ENCODE data around the gene ZSCAN1.
"Not testable (repeated sequence)": the region's sequence is repeated elsewhere in the genome, so short reads cannot be mapped to it uniquely, and the experiment has no call there.

Gene ZSCAN1, protein sequence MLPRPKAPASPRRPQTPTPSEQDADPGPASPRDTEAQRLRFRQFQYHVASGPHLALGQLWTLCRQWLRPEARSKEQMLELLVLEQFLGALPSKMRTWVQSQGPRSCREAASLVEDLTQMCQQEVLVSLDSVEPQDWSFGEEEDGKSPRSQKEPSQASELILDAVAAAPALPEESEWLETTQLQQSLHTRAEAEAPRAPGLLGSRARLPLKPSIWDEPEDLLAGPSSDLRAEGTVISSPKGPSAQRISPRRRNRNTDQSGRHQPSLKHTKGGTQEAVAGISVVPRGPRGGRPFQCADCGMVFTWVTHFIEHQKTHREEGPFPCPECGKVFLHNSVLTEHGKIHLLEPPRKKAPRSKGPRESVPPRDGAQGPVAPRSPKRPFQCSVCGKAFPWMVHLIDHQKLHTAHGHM

DNA sequence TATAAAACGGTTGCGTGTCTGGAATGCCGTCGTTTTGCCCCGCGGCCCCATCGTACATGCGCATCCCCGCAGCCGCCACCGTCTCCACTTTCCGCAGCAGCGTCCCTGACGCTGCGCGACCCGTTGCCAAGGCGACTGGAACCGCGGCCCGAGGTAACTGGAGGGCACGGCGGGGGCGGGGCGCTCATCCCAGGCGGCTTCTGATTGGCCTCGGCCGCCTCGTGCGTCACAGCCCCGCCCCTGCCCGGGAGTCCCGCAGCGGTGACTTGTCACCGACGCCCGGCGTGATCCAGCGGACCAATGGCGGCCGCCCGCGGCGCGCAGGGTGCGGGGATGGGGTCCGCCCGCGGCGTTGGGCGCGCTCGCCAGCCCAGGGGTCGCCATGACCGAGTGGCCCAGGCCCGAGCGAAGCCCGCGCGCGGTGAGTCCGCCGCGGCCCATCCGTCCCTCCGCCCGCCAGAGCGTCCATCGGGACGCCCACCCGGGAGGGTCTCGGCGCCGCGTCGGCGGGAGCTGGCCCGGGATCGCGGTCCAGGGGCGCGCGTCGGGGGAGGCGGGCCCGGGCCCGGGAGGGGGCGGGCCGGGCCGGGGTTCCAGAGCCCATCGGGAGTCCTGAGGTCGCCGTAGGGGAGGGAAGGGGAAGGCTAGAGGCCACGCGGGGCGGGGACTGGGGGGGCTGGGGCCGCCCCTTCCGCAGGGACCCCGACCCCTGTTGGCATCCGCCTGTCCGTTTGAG lies at the start of gene ZSCAN1:
Gene ZSCAN1, plus strand, starts transcription at position 285 of the 736 bp plus-strand sequence. CDS start 3,812 bp downstream, outside the sequence.
- peak; percentile 64 for DNase-seq

DNA sequence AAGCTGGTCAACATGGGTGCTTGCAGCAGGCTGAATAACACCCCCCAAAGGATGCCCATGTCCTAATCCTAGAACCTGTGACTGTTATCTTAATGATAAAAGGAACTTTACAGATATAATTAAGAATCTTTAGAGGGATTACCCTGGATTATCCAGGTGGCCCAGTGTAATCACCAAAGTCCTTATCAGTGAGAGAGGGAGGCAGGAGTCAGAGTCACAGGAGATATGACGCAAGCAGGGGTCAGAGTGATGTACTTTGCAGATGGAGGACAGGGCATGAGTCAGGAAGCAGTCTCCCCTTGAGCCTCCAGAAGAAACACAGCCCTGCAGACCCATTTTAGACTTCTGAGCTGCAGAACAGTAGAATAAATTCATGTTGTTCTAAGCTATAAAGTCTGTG lies 41.0 kb upstream of the ZSCAN1 start:
- DNase-seq, result no peak

DNA sequence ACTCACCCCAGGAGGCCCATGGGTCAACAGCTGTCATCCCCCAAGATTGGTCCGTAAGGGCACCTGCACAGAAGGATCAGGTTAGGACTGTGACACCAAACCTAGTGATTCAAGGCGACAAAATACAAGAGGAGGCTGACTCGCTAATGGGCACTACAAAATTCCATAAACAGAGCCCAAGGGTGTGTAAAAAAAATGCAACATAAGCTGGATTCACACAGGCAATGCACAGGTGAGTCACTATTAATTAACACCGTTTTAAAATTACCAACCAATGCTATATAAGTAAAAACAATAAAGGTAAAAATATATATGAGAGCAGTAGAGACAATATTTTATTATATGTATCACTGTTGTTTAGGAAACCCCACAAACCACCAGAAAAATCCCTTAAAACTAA lies 33.1 kb upstream of the ZSCAN1 start:
- no peak for DNase-seq

DNA sequence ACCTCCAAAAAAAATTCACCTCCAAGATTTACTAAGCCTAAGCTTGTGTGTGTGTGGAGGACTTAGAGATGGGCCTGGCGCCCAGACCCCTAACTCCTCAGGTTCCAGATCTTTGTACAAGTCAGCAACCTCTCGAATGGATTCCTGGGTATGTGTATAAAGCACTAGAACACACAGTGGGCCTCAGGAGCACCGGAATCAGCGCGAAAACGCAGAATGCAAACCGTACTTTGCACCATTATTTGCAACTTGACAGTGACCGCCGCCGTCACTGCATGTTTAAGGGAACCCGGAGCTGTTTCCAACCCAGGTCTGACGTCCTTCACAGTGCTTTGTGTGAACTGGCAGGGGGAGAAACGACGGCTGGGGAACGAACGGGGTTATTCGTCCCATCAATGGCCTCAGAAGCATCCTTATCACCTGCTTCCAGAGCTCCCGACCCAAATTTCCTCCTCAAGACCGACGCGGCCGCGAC lies 31.9 kb upstream of the ZSCAN1 start:
- DNase-seq, result no peak

DNA sequence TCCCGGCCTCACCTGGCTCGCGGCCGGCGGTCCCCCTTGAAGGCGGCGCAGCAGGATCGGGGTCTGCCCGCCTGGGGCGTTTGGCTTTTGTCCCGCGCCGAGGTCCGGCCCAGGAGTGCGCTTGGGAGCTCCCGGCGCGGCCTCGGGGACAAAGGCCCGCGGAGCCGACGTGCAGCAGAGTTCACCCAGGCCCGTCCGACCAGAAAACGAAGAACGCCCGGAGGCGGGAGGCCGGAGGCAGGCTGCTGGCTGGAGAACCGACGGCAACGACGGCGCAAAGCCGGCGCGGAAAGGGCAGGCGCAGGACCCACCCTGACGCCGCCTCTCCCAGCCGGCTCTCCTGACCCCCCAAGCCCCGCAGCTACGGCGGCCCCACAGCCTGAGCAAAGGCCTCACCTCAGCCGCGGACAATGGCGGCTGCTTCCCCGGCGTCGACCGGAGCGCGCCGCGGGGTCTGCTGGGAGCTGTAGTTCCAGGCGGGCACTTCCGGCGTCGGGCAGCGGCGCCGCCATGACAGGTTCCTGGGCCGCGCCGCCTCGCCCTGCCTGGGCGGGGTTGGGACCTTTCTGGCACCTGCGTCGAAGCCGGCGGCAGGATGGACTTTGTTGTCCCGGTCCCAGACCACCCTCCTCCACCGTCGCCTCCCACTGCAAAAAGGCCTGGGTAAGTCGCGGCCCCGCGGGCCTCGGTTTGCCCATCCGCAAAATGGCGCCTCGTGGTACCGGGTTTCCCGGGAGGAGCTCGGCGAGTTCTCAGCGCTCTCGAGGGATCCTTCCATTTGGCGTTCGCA lies 31.2 kb upstream of the ZSCAN1 start, which contains the start of gene ZNF606:
Gene ZNF606, minus strand, starts transcription at position 437 of the 790 bp plus-strand sequence. CDS start 1,501 bp downstream, outside the sequence.
- DNase-seq, result peak; percentile 94

DNA sequence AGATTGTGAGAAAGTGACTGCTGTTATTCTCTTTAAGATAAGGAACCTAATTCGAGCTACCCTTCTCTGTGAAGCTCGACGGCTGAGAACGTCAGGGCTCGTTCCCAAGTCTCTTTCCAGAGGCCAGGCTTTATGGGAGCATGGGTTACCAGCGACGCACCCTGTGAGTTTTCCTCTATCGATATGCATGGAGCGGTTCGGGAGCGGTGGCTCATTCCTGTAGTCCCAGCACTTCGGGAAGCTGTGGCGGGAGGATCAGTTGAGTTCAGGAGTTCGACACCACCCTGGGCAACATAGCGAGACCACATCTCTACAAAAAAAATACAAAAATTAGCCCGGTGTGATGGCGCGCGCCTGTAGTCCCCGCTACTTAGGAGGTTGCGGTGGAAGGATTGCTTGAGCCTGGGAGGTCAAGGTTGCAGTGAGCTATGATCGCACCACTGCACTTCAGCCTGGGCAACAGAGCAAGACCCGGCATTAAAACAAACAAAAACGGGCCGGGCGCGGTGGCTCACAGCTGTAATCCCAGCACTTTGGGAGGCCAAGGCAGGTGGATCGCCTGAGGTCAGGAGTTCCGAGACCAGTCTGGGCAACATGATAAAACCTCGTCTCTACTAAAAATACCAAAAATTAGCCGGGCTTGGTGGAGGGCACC lies 30.5 kb upstream of the ZSCAN1 start:
- DNase-seq, result no peak

DNA sequence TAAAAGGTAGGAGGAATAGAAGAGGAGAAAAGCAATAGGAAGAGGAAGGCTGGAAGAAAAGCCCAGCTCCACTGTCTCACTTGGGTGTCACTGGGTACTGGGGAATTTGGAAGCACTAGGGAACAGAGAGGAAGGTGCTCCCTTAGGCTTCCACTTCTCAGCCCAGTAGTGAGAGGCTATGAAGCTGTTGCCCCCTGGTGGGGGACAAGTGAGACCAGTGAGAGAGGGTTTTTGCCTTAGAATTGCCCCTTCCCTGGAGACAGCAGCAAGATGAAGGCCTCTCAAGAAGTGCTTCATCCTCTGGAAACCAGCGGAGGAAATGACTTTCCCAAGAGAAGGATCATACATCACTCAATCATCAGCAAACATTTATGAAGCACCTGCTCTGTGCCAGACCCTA lies 26.5 kb upstream of the ZSCAN1 start:
- no peak for DNase-seq

DNA sequence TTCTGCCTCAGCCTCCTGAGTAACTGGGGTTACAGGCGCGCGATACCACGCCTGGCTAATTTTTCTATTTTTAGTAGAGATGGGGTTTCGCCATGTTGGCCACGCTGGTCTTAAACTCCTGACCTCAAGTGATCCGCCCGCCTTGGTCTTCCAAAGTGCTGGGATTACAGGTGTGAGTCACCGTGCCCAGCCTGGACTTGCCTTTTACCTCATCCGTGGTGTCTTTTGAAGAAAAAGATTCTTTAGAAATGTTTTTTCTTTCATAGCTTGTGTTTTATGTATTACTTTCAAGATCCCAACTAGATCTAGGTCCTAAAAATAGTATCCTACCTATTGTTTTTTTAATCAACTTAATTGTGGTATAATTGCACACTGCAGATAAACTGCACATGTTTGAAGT lies 24.9 kb upstream of the ZSCAN1 start:
- not testable (repeated sequence) for DNase-seq

DNA sequence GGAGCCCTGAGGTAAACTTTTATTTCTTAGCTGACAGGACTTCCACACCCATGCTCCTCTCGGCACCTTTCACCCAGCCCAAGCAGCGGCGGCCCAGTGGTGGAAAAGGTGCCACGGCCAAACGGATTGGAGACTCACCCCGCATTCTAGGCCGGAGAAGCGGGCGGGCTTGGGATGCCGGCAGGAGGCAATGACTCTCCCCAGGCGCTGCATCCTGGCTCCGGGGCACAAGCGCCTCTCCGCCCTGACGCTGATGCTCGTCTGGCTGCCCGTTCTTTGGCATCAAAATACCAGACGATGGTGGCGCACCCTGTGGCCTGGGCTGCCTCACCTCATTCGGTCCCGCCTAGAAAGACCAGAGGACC lies 24.5 kb upstream of the ZSCAN1 start:
- DNase-seq, result no peak

DNA sequence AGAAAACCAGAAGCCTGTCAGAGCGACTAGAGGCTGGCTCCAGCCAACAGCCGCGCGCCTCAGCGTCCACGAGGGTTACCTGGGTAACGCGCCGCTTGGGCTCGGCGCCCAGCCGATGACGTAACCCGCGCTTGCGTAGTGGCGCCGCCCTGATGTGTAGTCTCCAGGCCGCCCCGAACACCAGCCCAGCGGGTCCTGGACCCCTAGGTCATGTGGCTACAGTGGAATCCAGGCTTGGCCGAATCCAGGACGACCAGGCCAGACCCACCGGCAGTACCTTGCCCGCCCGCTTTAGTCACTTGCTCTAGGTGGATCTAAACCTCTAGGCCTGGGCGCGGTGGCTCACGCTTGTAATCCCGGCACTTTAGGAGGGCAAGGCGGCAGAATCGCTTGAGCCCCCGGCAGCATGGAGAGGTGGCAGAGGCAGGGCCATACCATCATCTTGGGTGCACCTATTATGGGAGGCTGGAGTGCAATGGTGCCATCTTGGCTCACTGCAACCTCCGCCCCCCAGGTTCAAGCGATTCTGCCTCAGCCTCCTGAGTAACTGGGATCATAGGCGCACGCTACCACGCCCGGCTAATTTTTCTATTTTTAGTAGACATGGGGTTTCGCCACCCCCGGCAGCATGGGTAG lies 24.0 kb upstream of the ZSCAN1 start:
- DNase-seq, result peak; percentile 78

DNA sequence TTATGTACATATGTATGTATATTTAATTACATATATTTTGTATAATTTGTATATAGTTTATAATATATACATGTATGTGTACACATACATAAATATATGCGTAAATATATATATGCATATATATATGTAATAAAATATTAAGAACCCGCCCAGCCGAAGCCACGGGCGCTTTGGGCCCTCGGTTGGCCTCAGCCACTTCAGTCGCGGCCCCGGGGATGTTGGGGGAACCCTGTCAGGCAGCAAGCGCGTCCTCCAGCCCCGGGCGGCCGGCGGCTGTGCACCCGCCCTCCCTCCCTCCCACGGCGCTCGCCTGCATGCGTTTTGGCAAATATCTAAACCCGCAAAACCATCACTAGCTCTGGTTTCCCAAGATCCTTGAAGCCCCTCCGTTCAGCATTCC lies 23.3 kb upstream of the ZSCAN1 start:
- no peak for DNase-seq

DNA sequence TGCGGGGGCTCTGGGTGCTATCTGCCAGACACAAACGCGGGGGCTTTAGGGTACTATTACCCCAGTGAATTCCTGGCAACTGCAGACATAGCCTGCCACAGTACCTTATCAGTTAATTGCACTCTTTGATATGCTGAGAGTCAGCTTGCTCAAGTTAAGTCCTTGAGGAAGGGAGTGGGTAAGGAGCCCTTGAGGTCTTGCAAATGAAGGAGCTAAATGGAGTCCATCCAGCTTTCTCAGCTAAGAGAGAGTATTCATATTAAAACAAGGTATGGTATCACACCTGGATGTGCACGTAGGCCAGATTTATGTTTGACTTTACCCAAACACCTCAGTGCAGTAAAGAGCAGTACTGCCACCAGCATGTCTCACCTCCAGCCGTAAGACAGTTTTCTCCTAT lies 19.7 kb upstream of the ZSCAN1 start:
- DNase-seq, result no peak

DNA sequence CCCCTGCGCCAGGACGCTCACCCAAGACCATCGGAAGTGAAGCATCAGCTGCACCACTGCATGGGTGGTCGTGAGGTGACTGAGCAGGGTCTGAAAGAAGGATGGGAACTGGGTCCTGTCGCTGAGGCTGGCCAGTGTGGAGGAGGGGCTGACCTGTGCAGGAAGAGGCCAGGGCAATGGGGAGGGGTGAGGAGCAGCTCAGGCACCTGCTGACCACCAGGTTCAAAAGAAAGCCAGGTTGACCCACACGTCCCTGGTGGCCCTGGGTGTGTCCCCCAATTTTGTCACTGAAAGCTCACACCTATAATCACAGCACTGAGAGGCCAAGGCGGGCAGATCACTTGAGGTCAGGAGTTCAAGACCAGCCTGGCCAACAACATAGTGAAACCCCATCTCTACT lies 13.7 kb upstream of the ZSCAN1 start:
- no peak for DNase-seq

DNA sequence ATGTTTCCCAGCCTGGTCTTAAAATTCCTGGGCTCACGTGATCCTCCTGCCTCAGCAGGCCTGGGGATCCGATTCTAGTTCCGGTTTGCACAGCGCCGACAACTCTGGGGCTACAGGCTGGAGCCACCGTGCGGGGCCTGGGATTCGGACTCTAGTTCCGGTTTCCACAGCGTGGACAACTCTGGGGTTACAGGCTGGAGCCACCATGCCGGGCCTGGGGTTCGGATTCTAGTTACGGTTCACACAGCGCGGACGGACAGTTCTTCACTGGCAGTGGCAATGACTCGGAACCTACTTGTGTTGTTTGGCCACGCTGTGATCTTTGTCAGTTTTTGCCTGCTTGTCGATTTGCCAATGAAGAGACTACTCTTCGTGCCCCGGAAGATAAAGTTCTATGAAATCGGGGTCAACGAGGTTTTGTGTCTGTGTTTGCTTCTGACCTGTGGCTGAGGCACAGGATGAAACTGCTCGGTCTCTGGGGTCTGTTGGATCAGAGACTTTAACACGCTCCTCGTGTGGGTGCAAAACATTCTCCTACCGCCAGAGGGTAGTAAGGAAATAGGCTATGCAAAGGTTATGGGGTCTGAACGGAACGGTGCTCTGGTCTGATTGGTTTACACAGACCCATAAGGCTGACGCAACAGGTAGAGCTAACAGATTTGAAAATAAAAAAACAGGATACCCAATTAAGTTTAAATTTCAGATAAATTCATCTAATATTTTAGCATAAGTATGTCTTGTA lies 12.1 kb upstream of the ZSCAN1 start:
- no peak for DNase-seq

DNA sequence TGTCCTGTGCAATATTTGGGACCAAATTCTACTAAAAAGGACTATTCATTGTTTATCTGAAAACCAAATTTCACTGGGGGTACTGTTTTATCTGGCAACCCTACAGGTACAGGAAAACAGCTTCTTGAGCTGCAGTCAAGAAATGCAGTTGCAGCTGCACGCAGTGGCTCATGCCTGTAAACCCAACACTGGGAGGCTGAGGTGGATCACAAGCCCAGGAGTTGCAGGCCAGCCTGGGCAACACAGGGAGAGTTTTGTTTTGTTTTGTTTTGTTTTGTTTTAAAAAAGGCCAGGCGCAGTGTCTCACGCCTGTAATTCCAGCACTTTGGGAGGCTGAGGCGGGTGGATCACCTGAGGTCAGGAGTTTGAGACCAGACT lies 11.6 kb upstream of the ZSCAN1 start:
- no peak for DNase-seq

DNA sequence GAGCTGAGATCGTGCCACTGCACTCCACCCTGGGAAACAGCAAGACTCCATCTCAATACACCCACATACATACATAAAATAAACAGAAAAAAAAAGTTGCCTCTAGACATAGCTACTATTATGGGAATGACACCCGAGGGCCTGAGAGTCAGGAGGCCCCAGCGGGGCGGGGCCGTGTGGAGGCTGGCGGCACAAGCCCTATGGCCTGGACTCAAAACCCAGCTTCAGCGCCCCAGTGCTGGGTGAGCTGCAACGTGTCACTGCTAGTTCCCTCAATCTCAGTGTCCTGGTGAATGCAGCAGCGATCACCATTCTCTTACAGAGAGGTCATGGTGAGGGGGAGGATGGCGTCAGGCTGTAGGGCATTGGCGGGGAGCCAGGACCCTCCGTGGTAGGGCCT lies 9.2 kb upstream of the ZSCAN1 start:
- DNase-seq, result no peak

DNA sequence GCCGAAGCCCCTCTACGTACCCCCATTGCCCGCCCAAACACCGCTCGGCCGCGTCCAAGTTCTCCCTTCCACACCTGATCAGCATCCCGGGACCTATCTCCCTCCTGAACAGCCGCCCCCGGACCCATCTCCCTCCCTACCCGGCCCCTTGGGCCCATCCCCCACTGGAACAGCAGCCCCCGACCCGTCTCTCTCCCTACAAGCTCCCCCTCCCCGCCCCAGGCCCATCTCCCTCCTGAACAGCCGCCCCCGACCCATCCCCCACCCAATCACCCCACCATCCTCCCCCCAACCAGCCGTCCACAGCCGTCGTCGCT lies 610 bp downstream of the ZSCAN1 start:
- DNase-seq, result no peak

DNA sequence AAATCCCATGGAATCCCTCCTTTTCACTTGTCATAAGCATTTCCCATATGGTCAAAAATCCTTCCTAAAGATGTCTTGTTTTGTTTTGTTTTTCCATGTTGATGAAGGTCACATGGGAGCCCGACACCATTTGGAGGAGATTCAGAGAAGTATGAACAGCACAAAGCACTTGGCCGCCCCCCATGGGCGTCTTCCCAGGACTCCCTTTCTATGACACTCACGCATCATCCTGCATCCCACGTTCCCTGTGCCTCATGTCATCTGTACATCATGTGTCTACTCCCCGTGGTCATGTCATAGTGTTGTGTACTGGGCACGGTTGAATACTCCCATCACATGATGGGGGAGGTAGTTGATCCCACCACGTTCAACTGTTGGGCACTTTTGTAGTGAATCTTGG lies 2.0 kb downstream of the ZSCAN1 start:
- DNase-seq, result no peak

DNA sequence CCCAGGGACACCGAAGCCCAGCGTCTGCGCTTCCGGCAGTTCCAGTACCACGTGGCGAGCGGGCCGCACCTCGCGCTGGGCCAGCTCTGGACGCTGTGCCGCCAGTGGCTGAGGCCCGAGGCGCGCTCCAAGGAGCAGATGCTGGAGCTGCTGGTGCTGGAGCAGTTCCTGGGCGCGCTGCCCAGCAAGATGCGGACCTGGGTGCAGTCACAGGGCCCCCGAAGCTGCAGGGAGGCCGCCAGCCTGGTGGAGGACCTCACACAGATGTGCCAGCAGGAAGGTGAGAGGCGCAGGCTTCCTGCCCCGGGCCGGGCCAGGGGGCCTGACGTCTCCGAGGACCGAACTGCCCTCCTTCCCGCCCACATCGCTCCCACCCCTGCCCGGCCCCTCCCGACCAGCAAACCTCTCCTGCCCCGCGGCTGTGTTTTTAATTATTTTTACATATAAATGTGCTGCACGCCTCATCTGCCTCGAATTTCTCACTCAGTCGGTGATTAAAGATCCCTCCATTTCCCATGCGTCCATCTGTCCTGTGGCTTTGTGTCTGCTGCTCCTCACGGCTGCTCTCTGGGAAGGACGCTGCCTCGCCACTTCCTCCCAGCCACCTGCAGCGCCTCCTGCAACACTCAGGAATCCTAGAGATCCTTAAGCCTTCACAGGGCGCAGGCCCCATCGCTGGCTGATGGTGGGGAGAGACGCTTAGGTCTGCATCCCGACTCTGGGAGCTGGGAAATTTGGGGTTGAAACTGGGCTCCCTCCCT lies 4.3 kb downstream of the ZSCAN1 start:
- DNase-seq, result no peak

DNA sequence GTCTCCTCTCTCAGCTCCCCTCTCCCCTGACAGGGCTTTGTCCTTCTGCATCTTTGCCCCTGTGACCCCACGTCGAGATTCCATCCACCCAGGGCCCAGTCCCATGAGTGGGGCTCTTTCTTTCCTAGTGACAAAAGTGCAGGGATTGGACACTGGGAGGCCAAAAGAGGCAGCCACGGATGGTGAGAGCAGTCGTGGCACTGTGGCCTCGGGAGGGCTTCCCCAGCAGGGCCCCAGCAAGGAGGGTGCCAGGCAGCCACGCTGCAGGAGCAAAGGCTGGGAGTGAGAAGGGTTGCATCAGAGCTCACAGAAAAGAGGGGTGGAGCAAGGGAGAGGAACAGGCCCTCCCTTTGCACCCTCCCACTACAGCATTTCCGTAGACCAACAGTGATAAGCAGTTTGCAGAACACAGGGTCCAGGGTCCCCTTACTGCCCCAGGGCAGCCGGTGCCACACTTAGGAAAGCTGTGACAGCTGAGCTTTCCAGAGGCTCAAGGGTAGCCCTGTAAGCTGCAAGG lies 4.9 kb downstream of the ZSCAN1 start:
- no peak for DNase-seq
